Colon (tissue), 2 donors: ENCODE results near the gene LHFPL2.

Experiments used
- FAIRE-seq: peaks from 2 replicates; lab custom pipeline; 2012; peaks lifted over from hg19 to GRCh38; lab: Jason Lieb, UNC
- donor health status: control.
- donor health status: control.

Gene LHFPL2

GRCh38 chr5:78594610-78595457, 53.7 kb downstream of the LHFPL2 start:
- FAIRE-seq, result no peak

- FAIRE-seq, result no peak
Observed at GRCh38 chr5:78594021-78594420, 54.6 kb downstream of the LHFPL2 start.

GRCh38 chr5:78593465-78593864, 55.1 kb downstream of the LHFPL2 start:
- FAIRE-seq, result no peak

- FAIRE-seq, result no peak
Observed at GRCh38 chr5:78592735-78593386, 55.7 kb downstream of the LHFPL2 start.

GRCh38 chr5:78591972-78592700, 56.4 kb downstream of the LHFPL2 start:
- no peak for FAIRE-seq

- no peak for FAIRE-seq
Observed at GRCh38 chr5:78591138-78591612, 57.4 kb downstream of the LHFPL2 start.

- no peak for FAIRE-seq
Observed at GRCh38 chr5:78589923-78590322, 58.6 kb downstream of the LHFPL2 start.

- no peak for FAIRE-seq
Observed at GRCh38 chr5:78588507-78588906, 60.1 kb downstream of the LHFPL2 start.

- no peak for FAIRE-seq
Observed at GRCh38 chr5:78587775-78588291, 60.7 kb downstream of the LHFPL2 start.

- FAIRE-seq, result no peak
Observed at GRCh38 chr5:78587081-78587774, 61.3 kb downstream of the LHFPL2 start.

GRCh38 chr5:78586251-78586650, 62.3 kb downstream of the LHFPL2 start:
- no peak for FAIRE-seq

GRCh38 chr5:78578015-78578414, 70.6 kb downstream of the LHFPL2 start:
- FAIRE-seq, result no peak

- FAIRE-seq, result no peak
Observed at GRCh38 chr5:78577071-78577807, 71.3 kb downstream of the LHFPL2 start.

GRCh38 chr5:78576376-78576775, 72.2 kb downstream of the LHFPL2 start:
- no peak for FAIRE-seq

- no peak for FAIRE-seq
Observed at GRCh38 chr5:78574731-78575161, 73.8 kb downstream of the LHFPL2 start.

GRCh38 chr5:78574131-78574673, 74.4 kb downstream of the LHFPL2 start:
- no peak for FAIRE-seq

GRCh38 chr5:78573318-78573717, 75.3 kb downstream of the LHFPL2 start:
- no peak for FAIRE-seq

- FAIRE-seq, result no peak
Observed at GRCh38 chr5:78570646-78571045, 77.9 kb downstream of the LHFPL2 start.

GRCh38 chr5:78569441-78569840, 79.1 kb downstream of the LHFPL2 start:
- FAIRE-seq, result no peak

- no peak for FAIRE-seq
Observed at GRCh38 chr5:78568676-78569075, 79.9 kb downstream of the LHFPL2 start.

- FAIRE-seq, result no peak
Observed at GRCh38 chr5:78568212-78568611, 80.4 kb downstream of the LHFPL2 start.
